ENCODE data around the gene MMP24. TPM values are rescaled to one million over a fixed set of nuclear protein-coding genes. Genes with fewer than 3 reads are reported as not detected.
"Not testable (repeated sequence)": the region's sequence is repeated elsewhere in the genome, so short reads cannot be mapped to it uniquely, and the experiment has no call there.

The MMP24 gene
- total and polyA plus RNA-seq, 4 donors: 0.20 to 1.2 (median 0.57) TPM

DNA sequence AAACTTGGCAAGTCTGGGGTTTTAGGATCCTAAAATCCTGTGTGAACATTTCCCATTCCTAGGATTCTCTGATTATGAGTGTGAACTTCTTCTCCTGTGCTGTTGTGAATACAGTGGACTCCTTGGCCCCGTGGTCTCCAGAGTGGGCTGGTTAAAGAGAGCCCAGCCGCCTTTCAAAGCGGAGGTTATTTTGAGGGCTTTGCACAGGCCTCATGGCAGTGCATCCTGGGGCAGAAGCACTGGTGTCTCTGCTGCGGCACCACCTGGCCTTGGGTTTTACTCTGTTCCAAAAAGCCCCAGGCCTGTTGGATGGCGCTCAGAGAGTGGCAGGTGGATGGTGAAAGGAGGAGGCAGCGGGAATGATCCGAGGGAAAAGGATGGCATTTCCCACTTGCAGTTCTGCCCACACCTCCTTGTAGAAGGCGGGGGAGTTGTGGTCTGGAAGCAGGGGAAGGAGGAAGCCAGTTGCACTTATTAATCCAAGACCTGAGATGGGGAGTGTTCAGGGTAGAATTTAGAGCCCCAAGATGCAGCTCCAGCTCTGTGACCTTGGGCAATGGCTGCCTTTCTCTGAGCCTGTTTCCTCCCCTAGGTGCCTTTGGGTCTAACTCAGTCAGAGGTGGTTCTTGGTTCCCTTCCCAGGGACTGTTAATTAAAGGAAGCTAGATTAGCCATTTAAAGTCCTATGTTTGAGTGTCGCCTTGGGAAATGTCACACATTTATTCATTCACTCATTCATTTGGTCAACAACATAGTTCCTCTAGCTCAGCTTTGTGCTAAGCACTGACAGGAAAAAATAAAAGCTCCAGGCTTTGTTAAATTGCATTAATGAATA, 22.4 kb downstream of the MMP24 start:
- Histone ChIP-seq H3K27me3 (ENCODE audit: control insufficient read depth in 1 of 2, insufficient read depth in 2 of 2, low read length in 1 of 2) (no peaks in the 10 kb centered on the region), H3K4me1 (ENCODE audit: control insufficient read depth in 1 of 2, insufficient read depth in 2 of 2, low read length in 2 of 2) (no peaks in the 10 kb centered on the region), H3K27ac (ENCODE audit: low read depth in 1 of 2, low read length in 2 of 2) (no peak overlapping the region), H3K9me3 (ENCODE audit: control insufficient read depth, low read length) (no peaks in the 10 kb centered on the region), H3K36me3 (ENCODE audit: control insufficient read depth in 1 of 2, insufficient read depth in 2 of 2, low read length in 1 of 2) (peaks cover 0 to 1% of the 10 kb centered on the region in 2 donors), H3K4me3 (ENCODE audit: low read length in 2 of 2) (no peak overlapping the region)
- DNase-seq: no peak
- no peak for ATAC-seq (ENCODE audit: low FRiP score)
- intact Hi-C loops (cut with DNase I): no loop called here
- WGBS, 2 donors: 76 to 84% methylated on average over 9 of the region's 9 CpGs

DNA sequence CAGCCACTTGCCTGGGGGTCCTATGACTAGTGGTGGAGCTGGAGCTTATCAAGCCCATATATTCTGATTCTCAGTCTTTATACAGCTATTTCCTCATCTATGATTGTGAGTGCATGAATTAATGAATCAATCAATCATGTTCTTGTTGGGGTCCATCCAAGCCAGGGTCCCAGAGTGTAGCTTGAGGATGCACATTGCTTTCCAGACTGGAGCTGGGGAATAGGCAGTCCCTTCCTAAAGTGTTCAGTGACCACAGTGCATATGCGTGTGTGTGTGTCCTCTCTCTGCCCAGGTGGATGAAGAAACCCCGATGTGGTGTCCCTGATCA, 25.1 kb downstream of the MMP24 start:
- H3K4me3 ChIP-seq (ENCODE audit: low read length in 2 of 2): no peak overlapping the region
- no peak overlapping the region for H3K27ac ChIP-seq (ENCODE audit: low read depth in 1 of 2, low read length in 2 of 2)
- 89 to 94% methylated on average over 2 of the region's 2 CpGs for WGBS, 2 donors
- H3K36me3 ChIP-seq (ENCODE audit: control insufficient read depth in 1 of 2, insufficient read depth in 2 of 2, low read length in 1 of 2): peaks cover 0 to 1% of the 10 kb centered on the region in 2 donors
- ATAC-seq (ENCODE audit: low FRiP score): no peak
- DNase-seq: no peak
- no peaks in the 10 kb centered on the region for H3K4me1 ChIP-seq (ENCODE audit: control insufficient read depth in 1 of 2, insufficient read depth in 2 of 2, low read length in 2 of 2)
- H3K9me3 ChIP-seq (ENCODE audit: control insufficient read depth, low read length): no peaks in the 10 kb centered on the region
- intact Hi-C loops (cut with DNase I): no loop called here
- H3K27me3 ChIP-seq (ENCODE audit: control insufficient read depth in 1 of 2, insufficient read depth in 2 of 2, low read length in 1 of 2): no peaks in the 10 kb centered on the region

GRCh38 chr20:35252037-35252461, 25.6 kb downstream of the MMP24 start:
- 63 to 73% methylated on average over 2 of the region's 2 CpGs for WGBS, 2 donors
- Histone ChIP-seq H3K4me1 (ENCODE audit: control insufficient read depth in 1 of 2, insufficient read depth in 2 of 2, low read length in 2 of 2) (no peaks in the 10 kb centered on the region), H3K27me3 (ENCODE audit: control insufficient read depth in 1 of 2, insufficient read depth in 2 of 2, low read length in 1 of 2) (no peaks in the 10 kb centered on the region), H3K36me3 (ENCODE audit: control insufficient read depth in 1 of 2, insufficient read depth in 2 of 2, low read length in 1 of 2) (no peaks in the 10 kb centered on the region), H3K27ac (ENCODE audit: low read depth in 1 of 2, low read length in 2 of 2) (no peak overlapping the region), H3K4me3 (ENCODE audit: low read length in 2 of 2) (no peak overlapping the region), H3K9me3 (ENCODE audit: control insufficient read depth, low read length) (no peaks in the 10 kb centered on the region)
- DNase-seq (no peak), ATAC-seq (ENCODE audit: low FRiP score) (no peak)
- intact Hi-C loops (cut with DNase I): no loop called here

- 88 to 100% methylated on average over 2 of the region's 2 CpGs for WGBS, 2 donors
- intact Hi-C loops (cut with DNase I); H3K27ac ChIP-seq (ENCODE audit: low read depth in 1 of 2, low read length in 2 of 2); ATAC-seq (ENCODE audit: low FRiP score); DNase-seq; H3K27me3 ChIP-seq (ENCODE audit: control insufficient read depth in 1 of 2, insufficient read depth in 2 of 2, low read length in 1 of 2); H3K4me3 ChIP-seq (ENCODE audit: low read length in 2 of 2); H3K36me3 ChIP-seq (ENCODE audit: control insufficient read depth in 1 of 2, insufficient read depth in 2 of 2, low read length in 1 of 2); H3K9me3 ChIP-seq (ENCODE audit: control insufficient read depth, low read length); H3K4me1 ChIP-seq (ENCODE audit: control insufficient read depth in 1 of 2, insufficient read depth in 2 of 2, low read length in 2 of 2): not testable (repeated sequence)
Measured at GRCh38 chr20:35252598-35252997, 26.1 kb downstream of the MMP24 start.

DNA sequence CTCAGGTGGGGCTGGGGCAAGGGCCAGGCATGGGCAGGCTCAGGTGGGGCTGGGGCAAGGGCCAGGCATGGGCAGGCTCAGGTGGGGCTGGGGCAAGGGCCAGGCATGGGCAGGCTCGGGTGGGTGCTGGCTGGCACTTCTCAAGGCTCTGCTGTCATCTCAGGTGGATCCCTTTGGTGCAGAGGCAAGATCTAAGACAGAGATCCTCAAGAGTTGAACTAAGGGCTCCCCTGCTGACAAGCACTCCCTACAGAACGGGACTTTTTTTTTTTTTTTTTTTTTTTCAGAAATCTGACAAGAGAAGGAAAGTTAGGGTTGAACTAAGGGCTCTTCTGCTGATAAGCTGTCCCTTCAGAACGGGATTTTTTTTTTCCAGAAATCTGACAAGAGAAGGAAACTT, 26.5 kb downstream of the MMP24 start:
- 71 to 77% methylated on average over 3 of the region's 3 CpGs for WGBS, 2 donors
- ATAC-seq (ENCODE audit: low FRiP score): no peak
- intact Hi-C loops (cut with DNase I): no loop called here
- Histone ChIP-seq H3K9me3 (ENCODE audit: control insufficient read depth, low read length) (no peaks in the 10 kb centered on the region), H3K36me3 (ENCODE audit: control insufficient read depth in 1 of 2, insufficient read depth in 2 of 2, low read length in 1 of 2) (no peaks in the 10 kb centered on the region), H3K27me3 (ENCODE audit: control insufficient read depth in 1 of 2, insufficient read depth in 2 of 2, low read length in 1 of 2) (no peaks in the 10 kb centered on the region), H3K4me1 (ENCODE audit: control insufficient read depth in 1 of 2, insufficient read depth in 2 of 2, low read length in 2 of 2) (peaks cover 0 to 2% of the 10 kb centered on the region in 2 donors), H3K4me3 (ENCODE audit: low read length in 2 of 2) (no peak overlapping the region), H3K27ac (ENCODE audit: low read depth in 1 of 2, low read length in 2 of 2) (no peak overlapping the region)
- DNase-seq: no peak

DNA sequence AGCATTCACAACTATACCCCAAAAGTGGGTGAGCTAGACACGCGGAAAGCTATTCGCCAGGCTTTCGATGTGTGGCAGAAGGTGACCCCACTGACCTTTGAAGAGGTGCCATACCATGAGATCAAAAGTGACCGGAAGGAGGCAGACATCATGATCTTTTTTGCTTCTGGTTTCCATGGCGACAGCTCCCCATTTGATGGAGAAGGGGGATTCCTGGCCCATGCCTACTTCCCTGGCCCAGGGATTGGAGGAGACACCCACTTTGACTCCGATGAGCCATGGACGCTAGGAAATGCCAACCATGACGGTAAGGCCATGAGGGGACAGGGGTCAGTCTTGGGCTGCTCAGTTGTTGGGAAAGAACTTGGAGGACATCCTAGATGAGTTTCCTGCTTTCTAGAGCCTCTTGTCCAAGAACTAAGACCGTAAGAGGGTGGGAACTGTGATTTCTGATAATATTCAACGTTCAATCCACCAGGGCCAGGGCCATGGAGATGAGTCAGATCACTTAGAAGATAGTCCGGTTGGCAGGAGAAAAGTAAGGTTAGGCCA, 28.0 kb downstream of the MMP24 start:
- Histone ChIP-seq H3K9me3 (ENCODE audit: control insufficient read depth, low read length) (no peaks in the 10 kb centered on the region), H3K36me3 (ENCODE audit: control insufficient read depth in 1 of 2, insufficient read depth in 2 of 2, low read length in 1 of 2) (no peaks in the 10 kb centered on the region), H3K4me1 (ENCODE audit: control insufficient read depth in 1 of 2, insufficient read depth in 2 of 2, low read length in 2 of 2) (peaks cover under 1 to 2% of the 10 kb centered on the region in 2 donors), H3K27ac (ENCODE audit: low read depth in 1 of 2, low read length in 2 of 2) (no peak overlapping the region), H3K4me3 (ENCODE audit: low read length in 2 of 2) (no peak overlapping the region), H3K27me3 (ENCODE audit: control insufficient read depth in 1 of 2, insufficient read depth in 2 of 2, low read length in 1 of 2) (no peaks in the 10 kb centered on the region)
- DNase-seq: no peak
- 93 to 94% methylated on average over 12 of the region's 12 CpGs for WGBS, 2 donors
- peak; percentile 84 for ATAC-seq (ENCODE audit: low FRiP score)
- intact Hi-C loops (cut with DNase I): no loop called here

GRCh38 chr20:35257175-35257909, 30.9 kb downstream of the MMP24 start:
- H3K4me1 ChIP-seq (ENCODE audit: control insufficient read depth in 1 of 2, insufficient read depth in 2 of 2, low read length in 2 of 2): peaks cover 2% of the 10 kb centered on the region in 2 donors
- intact Hi-C loops (cut with DNase I): no loop called here
- ATAC-seq (ENCODE audit: low FRiP score): no peak
- no peaks in the 10 kb centered on the region for H3K36me3 ChIP-seq (ENCODE audit: control insufficient read depth in 1 of 2, insufficient read depth in 2 of 2, low read length in 1 of 2)
- H3K27ac ChIP-seq (ENCODE audit: low read depth in 1 of 2, low read length in 2 of 2): no peak overlapping the region
- H3K4me3 ChIP-seq (ENCODE audit: low read length in 2 of 2): no peak overlapping the region
- no peaks in the 10 kb centered on the region for H3K27me3 ChIP-seq (ENCODE audit: control insufficient read depth in 1 of 2, insufficient read depth in 2 of 2, low read length in 1 of 2)
- WGBS, 2 donors: 31 to 34% methylated on average over 8 of the region's 8 CpGs
- no peak for DNase-seq
- no peaks in the 10 kb centered on the region for H3K9me3 ChIP-seq (ENCODE audit: control insufficient read depth, low read length)

- Histone ChIP-seq H3K4me1 (ENCODE audit: control insufficient read depth in 1 of 2, insufficient read depth in 2 of 2, low read length in 2 of 2) (peaks cover 2% of the 10 kb centered on the region in 2 donors), H3K36me3 (ENCODE audit: control insufficient read depth in 1 of 2, insufficient read depth in 2 of 2, low read length in 1 of 2) (no peaks in the 10 kb centered on the region), H3K27me3 (ENCODE audit: control insufficient read depth in 1 of 2, insufficient read depth in 2 of 2, low read length in 1 of 2) (no peaks in the 10 kb centered on the region), H3K4me3 (ENCODE audit: low read length in 2 of 2) (no peak overlapping the region), H3K9me3 (ENCODE audit: control insufficient read depth, low read length) (no peaks in the 10 kb centered on the region), H3K27ac (ENCODE audit: low read depth in 1 of 2, low read length in 2 of 2) (peak overlapping the region in 1 of 2 donors; percentile 71)
- ATAC-seq (ENCODE audit: low FRiP score) (peak; percentile 28), DNase-seq (no peak)
- WGBS, 2 donors: 16 to 27% methylated on average over 6 of the region's 6 CpGs
- intact Hi-C loops (cut with DNase I): loop anchor here in 1 of 2 donors (10.0 kb wide), 1 partner anchor 56 kb away; no protein-coding TSS in a partner anchor
Measured at GRCh38 chr20:35260426-35260825, 33.9 kb downstream of the MMP24 start.
